ENCODE results near the gene TRIM34.
"Not testable (repeated sequence)": the region's sequence is repeated elsewhere in the genome, so short reads cannot be mapped to it uniquely, and the experiment has no call there.

TRIM34 gene

DNA sequence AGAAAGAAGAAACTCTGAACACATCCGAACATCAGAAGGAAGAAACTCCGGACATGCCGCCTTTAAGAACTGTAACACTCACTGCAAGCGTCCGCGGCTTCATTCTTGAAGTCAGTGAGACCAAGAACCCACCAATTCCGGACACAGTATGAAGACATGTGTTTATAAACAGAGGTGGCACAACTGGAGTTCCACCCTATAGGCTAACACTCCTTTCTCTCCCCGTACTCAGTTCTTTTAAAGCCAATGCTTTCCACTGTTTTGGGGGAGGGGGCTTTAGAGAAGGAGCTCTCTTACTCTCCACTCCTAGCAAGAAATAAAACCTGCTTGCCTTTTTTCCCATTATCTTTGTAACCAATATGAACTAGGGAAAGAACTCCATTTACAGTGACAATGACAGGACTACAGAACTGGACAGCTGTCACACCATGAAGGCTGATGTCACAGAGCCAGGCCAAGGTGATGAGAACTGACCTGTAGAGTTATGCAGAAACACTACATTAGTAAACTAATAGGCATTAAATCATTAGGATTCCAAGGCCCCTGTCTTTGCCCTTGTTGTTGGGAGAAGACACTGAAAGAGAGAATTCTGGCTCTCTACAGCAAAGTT lies 59.3 kb downstream of the TRIM34 start:
- DNase-seq (ENCODE audit: low read depth in 3 of 3, low spot score in 1 of 3), result no peak

- DNase-seq (ENCODE audit: low read depth in 3 of 3, low spot score in 1 of 3), result peak; percentile 49 to 55 (median 51)
Measured at GRCh38 chr11:5684646-5685362, 60.0 kb downstream of the TRIM34 start, which contains the start of gene TRIM5. Gene TRIM5 (minus strand): TSS chr11:5685074. CDS start chr11:5680177, 4,897 bp downstream.

- DNase-seq (ENCODE audit: low read depth in 3 of 3, low spot score in 1 of 3), result no peak
Measured at GRCh38 chr11:5686426-5686825, 61.6 kb downstream of the TRIM34 start.

- DNase-seq (ENCODE audit: low read depth in 3 of 3, low spot score in 1 of 3), result no peak
Measured at GRCh38 chr11:5688482-5688881, 63.7 kb downstream of the TRIM34 start.

DNA sequence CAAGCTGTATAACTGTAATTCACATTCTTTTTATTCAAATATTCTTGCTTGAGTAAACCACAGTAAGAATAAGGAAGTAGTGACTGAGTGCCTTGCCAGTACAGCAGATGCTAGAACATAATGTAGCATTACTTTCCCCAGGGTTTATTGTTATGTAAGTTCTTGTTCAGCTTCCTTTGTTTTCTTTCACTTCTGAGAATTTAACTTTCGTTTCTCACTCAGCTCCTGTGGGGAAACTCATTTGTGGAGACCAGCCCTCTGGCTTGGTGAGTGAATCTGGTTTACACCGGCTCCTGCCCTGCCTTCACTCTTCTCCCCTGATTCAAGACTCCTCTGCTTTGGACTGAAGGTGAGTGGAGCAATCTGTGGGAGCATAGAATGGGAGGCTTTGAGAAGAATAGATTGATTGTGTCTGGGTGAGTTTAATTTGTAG lies 64.8 kb downstream of the TRIM34 start, which contains the start of gene TRIM22:
TSS of gene TRIM22 (plus strand) at position 240 of the 433 bp plus-strand sequence. CDS start 6,443 bp downstream, outside the sequence.
- DNase-seq (ENCODE audit: low read depth in 3 of 3, low spot score in 1 of 3), result peak in 1 of 3 donors; percentile 14

DNA sequence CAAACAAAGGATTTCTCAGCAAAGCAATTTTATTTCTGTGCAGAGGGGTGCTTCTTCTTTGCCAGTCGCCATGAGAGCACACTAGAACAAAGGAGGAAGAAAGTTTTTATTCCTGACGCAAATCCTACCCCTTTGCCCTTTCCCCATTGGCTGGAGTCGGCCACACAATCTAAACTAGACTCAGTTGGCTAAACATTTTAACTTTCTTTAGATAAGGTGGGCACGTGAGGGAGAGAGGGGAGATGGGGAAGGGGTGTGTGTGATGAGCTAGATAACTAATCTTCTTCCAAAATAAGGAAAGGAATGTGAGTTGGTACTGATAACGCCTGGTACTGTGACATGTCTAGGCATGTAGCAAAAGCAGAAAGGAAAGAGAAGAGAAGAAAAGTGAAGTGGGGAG lies 65.4 kb downstream of the TRIM34 start:
- no peak for DNase-seq (ENCODE audit: low read depth in 3 of 3, low spot score in 1 of 3)

DNA sequence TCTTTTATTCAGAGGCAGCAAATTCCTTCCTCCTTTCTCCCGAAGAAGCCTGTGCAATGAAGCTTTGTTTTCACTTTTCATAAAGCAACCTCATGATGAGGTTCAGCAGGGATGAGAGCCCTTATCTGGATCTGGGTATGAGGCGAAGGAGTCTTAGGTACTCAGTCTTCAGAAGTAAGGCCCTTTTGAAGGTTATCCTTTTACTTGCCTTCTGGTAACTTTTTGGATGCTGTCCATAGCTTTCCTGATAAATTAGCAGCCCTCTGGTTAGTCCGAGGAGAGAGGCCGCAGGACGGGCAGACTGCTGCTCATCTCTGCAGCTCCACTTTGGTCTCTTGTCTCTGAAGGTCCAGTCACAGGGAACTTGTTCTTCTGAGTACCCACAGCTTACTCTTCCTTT lies 65.9 kb downstream of the TRIM34 start:
- DNase-seq (ENCODE audit: low read depth in 3 of 3, low spot score in 1 of 3), result no peak

DNA sequence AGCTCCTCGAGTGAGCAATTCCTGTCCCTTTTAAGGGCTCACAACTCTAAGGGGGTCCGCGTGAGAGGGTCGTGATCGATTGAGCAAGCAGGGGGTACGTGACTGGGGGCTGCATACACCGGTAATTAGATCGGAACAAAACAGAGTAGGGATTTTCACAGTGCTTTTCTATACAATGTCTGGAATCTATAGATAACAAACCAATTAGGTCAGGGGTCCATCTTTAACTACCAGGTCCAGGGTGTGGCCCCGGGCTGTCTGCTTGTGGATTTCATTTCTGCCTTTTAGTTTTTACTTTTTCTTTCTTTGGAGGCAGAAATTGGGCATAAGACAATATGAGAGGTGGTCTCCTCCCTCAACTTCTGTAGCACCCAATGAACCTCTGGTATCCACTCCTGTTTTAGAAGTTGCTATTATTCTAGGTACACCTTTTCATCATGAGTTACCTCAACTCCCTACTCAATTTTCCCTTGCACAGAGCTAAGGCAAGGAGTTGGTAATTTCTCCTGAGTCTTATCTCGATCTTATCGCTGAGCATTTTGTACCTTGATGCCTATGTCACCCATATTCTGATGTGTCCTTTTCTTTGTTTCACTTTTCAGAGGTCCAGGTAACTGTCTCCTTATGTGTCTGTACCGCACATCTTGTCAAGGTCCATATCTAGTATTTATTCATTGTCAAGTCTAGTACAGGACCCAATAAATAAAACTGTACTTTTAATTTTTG lies 66.6 kb downstream of the TRIM34 start:
- DNase-seq (ENCODE audit: low read depth in 3 of 3, low spot score in 1 of 3), result not testable (repeated sequence)

GRCh38 chr11:5691964-5692361 lies 67.2 kb downstream of the TRIM34 start:
- no peak for DNase-seq (ENCODE audit: low read depth in 3 of 3, low spot score in 1 of 3)
